ENCODE data around the gene WDR45B.

The WDR45B gene

DNA sequence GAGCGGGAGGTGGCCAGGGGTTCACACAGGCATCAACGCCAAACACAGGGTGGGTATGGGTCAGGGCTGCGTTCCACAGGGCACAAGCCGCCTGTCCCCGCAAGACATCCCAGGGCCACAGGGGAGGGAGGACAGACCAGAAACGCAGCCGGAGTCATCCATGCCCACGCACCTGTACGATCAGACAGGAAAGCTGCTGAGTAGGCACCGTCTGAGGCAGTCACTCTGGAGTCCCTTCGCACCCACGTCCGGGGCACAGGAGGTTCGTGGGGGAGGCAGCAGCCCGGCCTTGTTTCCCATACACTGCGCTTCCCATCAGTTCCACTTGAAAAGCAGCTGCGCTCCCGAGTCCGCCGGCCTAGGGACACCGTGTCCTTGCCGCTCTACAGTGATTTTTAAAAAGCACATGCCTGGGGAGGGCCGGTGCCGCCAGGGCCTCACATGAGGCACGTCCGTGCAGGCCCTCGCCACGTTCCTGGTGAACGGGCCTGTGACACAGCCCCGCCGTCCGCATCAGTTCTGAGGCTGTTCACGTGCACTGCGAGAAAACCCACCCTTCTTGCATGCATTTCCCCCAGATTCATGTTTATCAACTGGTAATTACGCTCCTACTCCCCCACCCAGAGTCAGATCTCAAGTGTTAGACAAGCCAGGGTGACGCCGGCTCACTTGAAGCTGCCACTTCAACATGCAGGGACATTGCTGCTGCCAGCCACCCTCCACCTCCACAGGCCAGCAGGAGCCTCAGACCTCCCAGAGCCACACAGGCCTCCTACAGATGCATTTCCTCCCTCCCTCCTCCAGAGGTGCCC is 34.8 kb downstream of the WDR45B start:
- no peak overlapping the region for H3K27ac ChIP-seq (ENCODE audit: low read length)
- H3K4me2 ChIP-seq (ENCODE audit: low read length): no peak overlapping the region
- no peaks in the 10 kb centered on the region for H3K9me3 ChIP-seq (ENCODE audit: insufficient read depth, low read length)
- H3K4me3 ChIP-seq (ENCODE audit: low read length): no peak overlapping the region
- H3K27me3 ChIP-seq (ENCODE audit: low read depth, low read length): no peaks in the 10 kb centered on the region
- no peaks in the 10 kb centered on the region for H3K79me2 ChIP-seq (ENCODE audit: low read length)
- H4K20me1 ChIP-seq (ENCODE audit: insufficient read depth, low read length): no peaks in the 10 kb centered on the region
- no peak overlapping the region for H3K9ac ChIP-seq (ENCODE audit: low read length)
- TF ChIP-seq EZH2phosphoT487 (IDR thresholded peaks at IDR 0.05; ENCODE audit: low read depth): no peak
- TF ChIP-seq, protein P1, sequence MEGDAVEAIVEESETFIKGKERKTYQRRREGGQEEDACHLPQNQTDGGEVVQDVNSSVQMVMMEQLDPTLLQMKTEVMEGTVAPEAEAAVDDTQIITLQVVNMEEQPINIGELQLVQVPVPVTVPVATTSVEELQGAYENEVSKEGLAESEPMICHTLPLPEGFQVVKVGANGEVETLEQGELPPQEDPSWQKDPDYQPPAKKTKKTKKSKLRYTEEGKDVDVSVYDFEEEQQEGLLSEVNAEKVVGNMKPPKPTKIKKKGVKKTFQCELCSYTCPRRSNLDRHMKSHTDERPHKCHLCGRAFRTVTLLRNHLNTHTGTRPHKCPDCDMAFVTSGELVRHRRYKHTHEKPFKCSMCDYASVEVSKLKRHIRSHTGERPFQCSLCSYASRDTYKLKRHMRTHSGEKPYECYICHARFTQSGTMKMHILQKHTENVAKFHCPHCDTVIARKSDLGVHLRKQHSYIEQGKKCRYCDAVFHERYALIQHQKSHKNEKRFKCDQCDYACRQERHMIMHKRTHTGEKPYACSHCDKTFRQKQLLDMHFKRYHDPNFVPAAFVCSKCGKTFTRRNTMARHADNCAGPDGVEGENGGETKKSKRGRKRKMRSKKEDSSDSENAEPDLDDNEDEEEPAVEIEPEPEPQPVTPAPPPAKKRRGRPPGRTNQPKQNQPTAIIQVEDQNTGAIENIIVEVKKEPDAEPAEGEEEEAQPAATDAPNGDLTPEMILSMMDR (IDR thresholded peaks at IDR 0.05; ENCODE audit: low read depth, low read length): no peak
- H3K4me1 ChIP-seq (ENCODE audit: low read length): no peaks in the 10 kb centered on the region
- peaks cover 15% of the 10 kb centered on the region for H3K36me3 ChIP-seq (replicated peaks; ENCODE audit: low read depth, low read length)
- H2AFZ ChIP-seq (ENCODE audit: low read depth, low read length): no peak overlapping the region

DNA sequence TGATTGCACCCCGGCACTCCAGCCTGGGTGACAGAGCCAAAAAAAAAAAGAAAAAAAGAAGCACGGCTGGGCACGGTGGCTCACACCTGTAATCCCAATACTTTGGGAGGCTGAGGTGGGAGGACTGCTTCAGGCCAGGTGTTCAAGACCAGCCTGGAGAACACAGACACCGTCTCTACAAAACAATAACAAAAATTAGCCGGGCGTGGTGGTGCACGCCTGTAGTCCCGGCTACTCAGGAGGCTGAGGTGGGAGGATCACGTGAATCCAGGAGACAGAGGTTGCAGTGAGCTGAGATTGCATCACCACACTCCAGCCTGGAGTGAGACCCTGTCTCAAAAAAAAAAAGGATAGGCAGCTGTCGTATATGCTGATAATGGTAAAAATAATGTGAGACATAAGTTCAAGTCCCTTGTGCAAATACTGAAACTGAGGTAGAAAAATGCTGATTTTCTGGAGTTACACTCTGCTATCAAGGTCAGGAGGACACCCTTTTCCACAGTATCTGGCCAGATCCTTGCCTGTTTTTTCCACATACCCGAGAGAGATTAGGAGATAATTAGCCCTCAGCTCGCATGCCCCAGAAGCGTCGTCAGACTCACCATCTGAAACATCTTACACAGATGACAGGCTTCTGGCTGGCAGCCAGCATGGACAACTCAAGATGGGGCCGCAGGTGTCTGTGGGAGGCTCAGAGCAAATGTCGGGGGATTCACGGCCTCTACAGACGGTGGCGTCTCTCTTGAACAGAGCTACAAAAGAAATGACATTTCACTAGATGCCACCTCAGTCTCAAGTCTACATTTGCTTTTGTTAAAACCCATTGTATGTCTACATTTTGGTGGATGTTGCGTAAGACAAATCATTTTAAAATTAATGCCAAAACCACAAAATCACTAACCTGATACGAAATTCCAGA is 36.8 kb downstream of the WDR45B start:
- no peak overlapping the region for H3K4me3 ChIP-seq (ENCODE audit: low read length)
- no peaks in the 10 kb centered on the region for H3K27me3 ChIP-seq (ENCODE audit: low read depth, low read length)
- H3K36me3 ChIP-seq (replicated peaks; ENCODE audit: low read depth, low read length): peaks cover 16% of the 10 kb centered on the region
- no peaks in the 10 kb centered on the region for H3K9me3 ChIP-seq (ENCODE audit: insufficient read depth, low read length)
- H2AFZ ChIP-seq (ENCODE audit: low read depth, low read length): no peak overlapping the region
- TF ChIP-seq, protein P1 (IDR thresholded peaks at IDR 0.05; ENCODE audit: low read depth, low read length): no peak
- no peak for TF ChIP-seq EZH2phosphoT487 (IDR thresholded peaks at IDR 0.05; ENCODE audit: low read depth)
- H3K9ac ChIP-seq (ENCODE audit: low read length): no peak overlapping the region
- H3K27ac ChIP-seq (ENCODE audit: low read length): no peak overlapping the region
- H3K79me2 ChIP-seq (ENCODE audit: low read length): no peaks in the 10 kb centered on the region
- H4K20me1 ChIP-seq (ENCODE audit: insufficient read depth, low read length): no peaks in the 10 kb centered on the region
- H3K4me1 ChIP-seq (ENCODE audit: low read length): no peaks in the 10 kb centered on the region
- H3K4me2 ChIP-seq (ENCODE audit: low read length): no peak overlapping the region

DNA sequence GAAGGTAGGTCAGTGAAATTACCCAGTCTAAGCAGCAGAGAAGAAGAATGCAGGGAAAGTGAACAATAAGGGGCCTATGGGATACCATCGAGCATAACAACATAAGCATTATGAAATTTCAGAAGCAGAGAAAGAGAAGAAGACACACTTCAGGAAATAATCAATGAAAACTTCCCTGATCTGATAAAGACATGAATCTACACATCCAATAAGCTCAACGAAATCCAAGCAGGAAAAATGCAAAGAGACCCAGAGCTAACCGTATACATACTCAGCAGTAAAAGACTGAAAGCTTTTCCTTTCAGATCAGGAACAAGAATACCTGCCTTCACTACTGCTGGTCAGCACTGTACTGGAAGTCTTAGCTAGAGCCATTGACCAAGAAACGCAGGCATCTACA is 38.6 kb downstream of the WDR45B start:
- no peak overlapping the region for H3K4me3 ChIP-seq (ENCODE audit: low read length)
- no peaks in the 10 kb centered on the region for H3K9me3 ChIP-seq (ENCODE audit: insufficient read depth, low read length)
- peaks cover 5% of the 10 kb centered on the region; the same call in 1 of the 2 replicates for H3K4me1 ChIP-seq (ENCODE audit: low read length)
- 0 out of 2 replicates have a peak, but pooled peaks cover 3% of the 10 kb centered on the region for H4K20me1 ChIP-seq (ENCODE audit: insufficient read depth, low read length)
- no peak overlapping the region for H3K27ac ChIP-seq (ENCODE audit: low read length)
- H3K9ac ChIP-seq (ENCODE audit: low read length): no peak overlapping the region
- H3K27me3 ChIP-seq (ENCODE audit: low read depth, low read length): no peaks in the 10 kb centered on the region
- H3K4me2 ChIP-seq (ENCODE audit: low read length): no peak overlapping the region
- TF ChIP-seq, protein P1 (IDR thresholded peaks at IDR 0.05; ENCODE audit: low read depth, low read length): no peak
- TF ChIP-seq EZH2phosphoT487 (IDR thresholded peaks at IDR 0.05; ENCODE audit: low read depth): no peak
- H3K79me2 ChIP-seq (ENCODE audit: low read length): no peaks in the 10 kb centered on the region
- no peak overlapping the region for H2AFZ ChIP-seq (ENCODE audit: low read depth, low read length)
- peaks cover 23% of the 10 kb centered on the region for H3K36me3 ChIP-seq (replicated peaks; ENCODE audit: low read depth, low read length)

DNA sequence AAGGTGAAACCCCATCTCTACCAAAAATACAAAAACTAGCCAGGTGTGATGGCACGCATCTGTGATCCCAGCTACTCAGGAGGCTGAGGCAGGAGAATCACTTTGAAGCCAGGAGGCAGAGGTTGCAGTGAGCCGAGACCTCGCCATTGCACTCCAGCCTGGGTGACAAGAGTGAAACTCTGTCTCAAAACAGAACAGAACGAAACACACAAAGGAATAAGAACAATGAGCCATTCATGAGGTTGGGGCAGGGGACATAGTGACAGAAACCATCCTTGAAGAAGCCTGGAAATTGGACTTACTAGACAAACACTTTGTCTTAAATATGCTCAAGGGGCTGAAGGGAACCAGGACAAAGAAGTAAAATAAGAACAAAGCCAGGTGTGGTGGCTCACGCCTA is 39.4 kb downstream of the WDR45B start:
- peaks cover 29% of the 10 kb centered on the region for H3K36me3 ChIP-seq (replicated peaks; ENCODE audit: low read depth, low read length)

More for the DNA sequence above, 39.4 kb downstream of the WDR45B start:
- H2AFZ ChIP-seq (ENCODE audit: low read depth, low read length): no peak overlapping the region
- no peak overlapping the region for H3K9ac ChIP-seq (ENCODE audit: low read length)
- H4K20me1 ChIP-seq (ENCODE audit: insufficient read depth, low read length): peaks cover 6% of the 10 kb centered on the region; the same call in 1 of the 2 replicates
- no peaks in the 10 kb centered on the region for H3K27me3 ChIP-seq (ENCODE audit: low read depth, low read length)
- no peak overlapping the region for H3K27ac ChIP-seq (ENCODE audit: low read length)
- H3K4me3 ChIP-seq (ENCODE audit: low read length): no peak overlapping the region
- peaks cover 5% of the 10 kb centered on the region; the same call in 1 of the 2 replicates for H3K4me1 ChIP-seq (ENCODE audit: low read length)
- no peaks in the 10 kb centered on the region; the same call in 1 of the 2 replicates for H3K79me2 ChIP-seq (ENCODE audit: low read length)
- H3K9me3 ChIP-seq (ENCODE audit: insufficient read depth, low read length): no peaks in the 10 kb centered on the region
- H3K4me2 ChIP-seq (ENCODE audit: low read length): no peak overlapping the region
- no peak for TF ChIP-seq EZH2phosphoT487 (IDR thresholded peaks at IDR 0.05; ENCODE audit: low read depth)
- TF ChIP-seq, protein P1 (IDR thresholded peaks at IDR 0.05; ENCODE audit: low read depth, low read length): no peak

Measured in OCI-LY3 (cell line).